Keratinocyte (primary cell): ENCODE results near the gene VPS13C. TPM values are rescaled to one million over a fixed set of nuclear protein-coding genes. Genes with fewer than 3 reads are reported as not detected.

Experiments
- DNase-seq: peaks from one replicate; pipeline ENCODE4 v3.0.0-alpha.2; 2011; ENCODE audit warnings: low read depth, missing footprints, low spot score
- FAIRE-seq: peaks from 2 replicates; lab custom pipeline; 2011; peaks lifted over from hg19 to GRCh38; lab: Jason Lieb, UNC
- H2AFZ ChIP-seq: 2 replicates; pipeline ENCODE4 v1.6.0; 2012; ENCODE audit warnings: low read length, control low read depth, inconsistent platforms; ENCODE audit not compliant: control insufficient read depth
- H3K27ac ChIP-seq: 2 replicates; pipeline ENCODE4 v1.5.1; 2011; ENCODE audit warnings: low read length; ENCODE audit not compliant: control insufficient read depth, insufficient read depth
- H3K27me3 ChIP-seq: 3 replicates; pipeline ENCODE4 v1.6.0; 2011; ENCODE audit warnings: low read length; ENCODE audit not compliant: control insufficient read depth, insufficient read depth; ENCODE audit errors: extremely low read depth
- H3K36me3 ChIP-seq, 2 experiments: 2 replicates in 1 of 2; 3 replicates in 1 of 2; pipeline ENCODE4 v1.5.1; 2011; ENCODE audit warnings: low read length in 2 of 2, mild to moderate bottlenecking in 1 of 2; ENCODE audit not compliant: control insufficient read depth in 2 of 2, insufficient read depth in 2 of 2; ENCODE audit errors: extremely low read depth in 1 of 2
- H3K4me1 ChIP-seq: 3 replicates; pipeline ENCODE4 v1.5.1; 2011; ENCODE audit warnings: low read length; ENCODE audit not compliant: control insufficient read depth, insufficient read depth; ENCODE audit errors: extremely low read depth
- H3K4me2 ChIP-seq: 3 replicates; pipeline ENCODE4 v1.6.0; 2011; ENCODE audit warnings: low read depth, low read length; ENCODE audit not compliant: control insufficient read depth, insufficient read depth; ENCODE audit errors: extremely low read depth
- H3K4me3 ChIP-seq, 3 experiments: fragments of 200-600 bp in 1 of 3; sonication (generic) in 1 of 3; 2 replicates in 2 of 3; 3 replicates in 1 of 3; pipeline ENCODE4 v1.5.1; 2011 to 2016; ENCODE audit warnings: low read length in 3 of 3, mild to moderate bottlenecking in 3 of 3, control low read depth in 2 of 3, inconsistent platforms in 1 of 3, low read depth in 1 of 3, mixed read lengths in 1 of 3, mixed run types in 1 of 3, moderate library complexity in 1 of 3; ENCODE audit not compliant: control insufficient read depth in 2 of 3, insufficient read depth in 2 of 3; ENCODE audit errors: extremely low read depth in 1 of 3
- H3K79me2 ChIP-seq: 2 replicates; pipeline ENCODE4 v1.6.0; 2012; ENCODE audit warnings: low read length; ENCODE audit not compliant: control insufficient read depth, insufficient read depth
- H3K9ac ChIP-seq: 3 replicates; pipeline ENCODE4 v1.6.0; 2011; ENCODE audit warnings: low read length; ENCODE audit not compliant: control insufficient read depth, insufficient read depth; ENCODE audit errors: extremely low read depth
- H3K9me1 ChIP-seq: 3 replicates; pipeline ENCODE4 v1.6.0; 2011; ENCODE audit warnings: low read length; ENCODE audit not compliant: control insufficient read depth, insufficient read depth; ENCODE audit errors: extremely low read depth
- H3K9me3 ChIP-seq: 2 replicates; pipeline ENCODE4 v1.5.1; 2012; ENCODE audit warnings: low read depth, low read length; ENCODE audit not compliant: control insufficient read depth
- H4K20me1 ChIP-seq: 3 replicates; pipeline ENCODE4 v1.6.0; 2011; ENCODE audit warnings: low read length; ENCODE audit not compliant: control insufficient read depth, insufficient read depth; ENCODE audit errors: extremely low read depth
- CTCF ChIP-seq, 3 experiments: IDR thresholded peaks in 1 of 3; conservative IDR thresholded peaks in 1 of 3; optimal IDR thresholded peaks in 1 of 3; 2 replicates in 2 of 3; 3 replicates in 1 of 3; pipeline versions ENCODE3 to v1.5.1; 2011; ENCODE audit warnings: low read length in 3 of 3, mild to moderate bottlenecking in 3 of 3, moderate library complexity in 2 of 3, control low read depth in 1 of 3, inconsistent platforms in 1 of 3; ENCODE audit not compliant: insufficient read depth in 2 of 3; ENCODE audit errors: extremely low read depth in 1 of 3
- EZH2 ChIP-seq: IDR thresholded peaks from one replicate; pipeline ENCODE4 v1.6.1; 2012; ENCODE audit warnings: inconsistent platforms, mild to moderate bottlenecking, low read length, moderate library complexity
- dilution Hi-C: fragments of 300-500 bp; cut with MboI; formaldehyde crosslinking; loops from one replicate; pipeline ENCODE4 v1.7.0; 2020; ENCODE audit warnings: low sequenced_read_pairs; ENCODE audit not compliant: extremely low pct_ligation_motif_present
- polyA plus RNA-seq, 5 experiments: library from polyadenylated mRNA; depleted of rRNA in 3 of 5; stranded (reverse) in 3 of 5; stranded (forward) in 1 of 5; unstranded in 1 of 5; fragments of >200 nt; gene quantifications; 1 replicate in 1 of 5; 2 replicates in 3 of 5; 3 replicates in 1 of 5; pipeline versions ENCODE4 v1.2.1 to v1.2.3, GENCODE V29; 2011 to 2012; ENCODE audit warnings: missing spikeins in 2 of 5, low read depth in 1 of 5, low replicate concordance in 1 of 5

Gene VPS13C
- polyA plus RNA-seq, 1 donor (not counting 4 experiments of a cell fraction or from before 2014, with no cell fraction given) = 13.5 TPM

GRCh38 chr15:62090988-62091387 is 30.7 kb upstream of the VPS13C start:
- dilution Hi-C loops = no loop called here
- TF ChIP-seq EZH2 = no peak
- TF ChIP-seq CTCF (optimal IDR thresholded peaks at IDR 0.05 in 1 of 3, IDR thresholded peaks at IDR 0.05 in 1 of 3, conservative IDR thresholded peaks at IDR 0.05 in 1 of 3; ENCODE audit: extremely low read depth in 1 of 3, insufficient read depth in 2 of 3, low read length in 3 of 3) = no peak
- FAIRE-seq = no peak

GRCh38 chr15:62089616-62090015 is 29.4 kb upstream of the VPS13C start:
- DNase-seq (no peak), FAIRE-seq (no peak)
- no peak for TF ChIP-seq CTCF (optimal IDR thresholded peaks at IDR 0.05 in 1 of 3, IDR thresholded peaks at IDR 0.05 in 1 of 3, conservative IDR thresholded peaks at IDR 0.05 in 1 of 3; ENCODE audit: extremely low read depth in 1 of 3, insufficient read depth in 2 of 3, low read length in 3 of 3)
- no peak for TF ChIP-seq EZH2
- no peaks in the 10 kb centered on the region for H4K20me1 ChIP-seq
- H3K4me1 ChIP-seq = no peaks in the 10 kb centered on the region
- H2AFZ ChIP-seq = no peak overlapping the region
- H3K27ac ChIP-seq = no peak overlapping the region
- no peaks in the 10 kb centered on the region for H3K9me1 ChIP-seq
- dilution Hi-C loops = no loop called here
- H3K4me3 ChIP-seq = no peak overlapping the region
- no peaks in the 10 kb centered on the region for H3K36me3 ChIP-seq
- no peak overlapping the region for H3K9ac ChIP-seq
- H3K4me2 ChIP-seq = no peak overlapping the region
- H3K9me3 ChIP-seq = no peaks in the 10 kb centered on the region
- no peaks in the 10 kb centered on the region for H3K79me2 ChIP-seq
- no peaks in the 10 kb centered on the region for H3K27me3 ChIP-seq

More at GRCh38 chr15:62090988-62091387, 30.7 kb upstream of the VPS13C start:
- Histone ChIP-seq H3K27ac (no peak overlapping the region), H4K20me1 (no peaks in the 10 kb centered on the region), H3K9me3 (no peaks in the 10 kb centered on the region), H3K4me2 (no peak overlapping the region), H3K36me3 (no peaks in the 10 kb centered on the region), H3K9me1 (no peaks in the 10 kb centered on the region), H2AFZ (no peak overlapping the region), H3K79me2 (no peaks in the 10 kb centered on the region), H3K27me3 (no peaks in the 10 kb centered on the region), H3K4me3 (no peak overlapping the region), H3K4me1 (no peaks in the 10 kb centered on the region), H3K9ac (no peak overlapping the region)
- DNase-seq = no peak
